GM23338 (cell line): ENCODE results near the gene SEMA5A. TPM values are rescaled to one million over a fixed set of nuclear protein-coding genes. Genes with fewer than 3 reads are reported as not detected.
A peak's percentile ranks its signal among the peaks of the same experiment; 100 is the strongest.

Experiments
- ATAC-seq: fragments of 200-7000 bp; cut with Tn5 transposase; 3 replicates; pipeline ENCODE4 v1.9.1; 2020
- DNase-seq: peaks from one replicate; pipeline ENCODE4 v3.0.0-alpha.2; 2015; ENCODE audit warnings: low spot score
- H2AFZ ChIP-seq: fragments of 200-600 bp; sonication (generic); 2 replicates; pipeline ENCODE4 v1.8.0; 2016; ENCODE audit warnings: antibody characterized with exemption, mild to moderate bottlenecking, moderate library complexity
- H3F3A ChIP-seq: fragments of 200-600 bp; sonication (generic); replicated peaks from 2 replicates; pipeline ENCODE4 v1.8.0; 2017; ENCODE audit warnings: antibody characterized with exemption, mixed run types, low read depth
- H3K27ac ChIP-seq: fragments of 200-600 bp; sonication (generic); 2 replicates; pipeline ENCODE4 v1.6.1; 2016; ENCODE audit warnings: low read depth
- H3K27me3 ChIP-seq: fragments of 200-600 bp; sonication (generic); 2 replicates; pipeline ENCODE4 v1.8.0; 2016; ENCODE audit warnings: mild to moderate bottlenecking, mixed run types, moderate library complexity; ENCODE audit not compliant: insufficient read depth
- H3K36me3 ChIP-seq: fragments of 200-600 bp; sonication (generic); 2 replicates; pipeline ENCODE4 v1.8.0; 2016; ENCODE audit warnings: mild to moderate bottlenecking; ENCODE audit not compliant: insufficient read depth
- H3K4me1 ChIP-seq: fragments of 200-600 bp; sonication (generic); 2 replicates; pipeline ENCODE4 v1.8.0; 2016; ENCODE audit warnings: mild to moderate bottlenecking, moderate library complexity; ENCODE audit not compliant: insufficient read depth
- H3K4me2 ChIP-seq: fragments of 200-600 bp; sonication (generic); 2 replicates; pipeline ENCODE4 v1.7.1; 2017; ENCODE audit warnings: mixed run types
- H3K4me3 ChIP-seq: fragments of 200-600 bp; sonication (generic); 2 replicates; pipeline ENCODE4 v1.6.1; 2016; ENCODE audit warnings: mixed run types
- H3K79me2 ChIP-seq: fragments of 200-600 bp; sonication (generic); replicated peaks from 2 replicates; pipeline ENCODE4 v1.8.0; 2017; ENCODE audit warnings: mild to moderate bottlenecking; ENCODE audit not compliant: insufficient read depth
- H3K9me2 ChIP-seq: fragments of 200-600 bp; sonication (generic); 2 replicates; pipeline ENCODE4 v1.8.0; 2017; ENCODE audit not compliant: insufficient read depth
- H4K20me1 ChIP-seq: fragments of 200-600 bp; sonication (generic); replicated peaks from 2 replicates; pipeline ENCODE4 v1.8.0; 2017; ENCODE audit warnings: mild to moderate bottlenecking; ENCODE audit not compliant: insufficient read depth
- H3K27ac Mint-ChIP-seq: 2 replicates; pipeline ENCODE4 v1.8.0; 2020; ENCODE audit warnings: inconsistent platforms, mild to moderate bottlenecking, moderate library complexity, mixed read lengths
- H3K27me3 Mint-ChIP-seq: 3 replicates; pipeline ENCODE4 v1.8.0; 2022; ENCODE audit warnings: low read depth, mild to moderate bottlenecking, moderate library complexity, mixed read lengths, inconsistent platforms; ENCODE audit not compliant: insufficient read depth, poor library complexity
- H3K36me3 Mint-ChIP-seq: 3 replicates; pipeline ENCODE4 v1.8.0; 2021; ENCODE audit warnings: low read depth, mild to moderate bottlenecking, inconsistent platforms, moderate library complexity, mixed read lengths
- H3K4me1 Mint-ChIP-seq: 3 replicates; pipeline ENCODE4 v1.8.0; 2020; ENCODE audit warnings: mild to moderate bottlenecking, inconsistent platforms, mixed read lengths
- H3K4me3 Mint-ChIP-seq: 3 replicates; pipeline ENCODE4 v1.8.0; 2021; ENCODE audit warnings: moderate library complexity, mild to moderate bottlenecking, inconsistent platforms, mixed read lengths
- H3K9me3 Mint-ChIP-seq: 3 replicates; pipeline ENCODE4 v1.8.0; 2020; ENCODE audit warnings: moderate library complexity, mild to moderate bottlenecking, inconsistent platforms, mixed read lengths
- CREB1 ChIP-seq: fragments of 250-450 bp; sonication (Bioruptor Pico); IDR thresholded peaks from 2 replicates; pipeline ENCODE4 v1.5.0; 2020; ENCODE audit warnings: low read depth, mild to moderate bottlenecking, moderate library complexity
- CTCF ChIP-seq, 2 experiments: fragments of 200-600 bp in 1 of 2; sonication (generic) in 1 of 2; conservative IDR thresholded peaks; 2 replicates each; pipeline versions ENCODE4 v1.5.1 to v1.6.1; 2016 to 2017; ENCODE audit warnings: antibody characterized with exemption in 2 of 2, low read depth in 2 of 2, mild to moderate bottlenecking in 2 of 2, moderate library complexity in 1 of 2
- JUNB ChIP-seq: IDR thresholded peaks from one replicate; pipeline ENCODE4 v1.6.1; 2016; ENCODE audit warnings: antibody characterized with exemption; ENCODE audit not compliant: unreplicated experiment
- NANOG ChIP-seq: IDR thresholded peaks from 2 replicates; pipeline ENCODE4 v1.6.1; 2016; ENCODE audit warnings: antibody characterized with exemption, borderline replicate concordance
- polyA plus RNA-seq: library from polyadenylated mRNA; unstranded; fragments of >200 nt; fragmentation: Nextera tagmentation; extraction: Ambion mirVana; gene quantifications from 2 replicates; pipeline ENCODE4 v1.2.1, GENCODE V29; 2016
- total RNA-seq: library from RNA; depleted of rRNA; stranded (reverse); fragments of >200 nt; shearing (Covaris generic); gene quantifications from 2 replicates; pipeline ENCODE4 v1.2.3, GENCODE V29; 2014

Gene SEMA5A
- total and polyA plus RNA-seq, 2 experiments from 2014 or later = 2.1 to 8.1 TPM

GRCh38 chr5:9499498-9499876, 46.4 kb downstream of the SEMA5A start:
- Mint-ChIP-seq H3K4me1 (peaks cover 25% of the 10 kb centered on the region), H3K27me3 (no peaks in the 10 kb centered on the region), H3K4me3 (no peak overlapping the region), H3K27ac (no peak overlapping the region), H3K9me3 (no peaks in the 10 kb centered on the region), H3K36me3 (no peaks in the 10 kb centered on the region)
- Histone ChIP-seq H3K36me3 (no peaks in the 10 kb centered on the region), H3K9me2 (no peaks in the 10 kb centered on the region), H3K27ac (no peak overlapping the region), H3K4me3 (no peak overlapping the region), H3K79me2 (no peaks in the 10 kb centered on the region), H3K4me1 (peaks cover 19% of the 10 kb centered on the region), H3K4me2 (no peak overlapping the region), H3F3A (no peaks in the 10 kb centered on the region), H4K20me1 (no peaks in the 10 kb centered on the region), H3K27me3 (no peaks in the 10 kb centered on the region), H2AFZ (no peak overlapping the region)
- DNase-seq (no peak), ATAC-seq (no peak)
- TF ChIP-seq JUNB = no peak

GRCh38 chr5:9498541-9499497, 47.1 kb downstream of the SEMA5A start:
- peaks cover 25% of the 10 kb centered on the region for H3K4me1 Mint-ChIP-seq
- H3K27ac Mint-ChIP-seq = peak overlapping the region; percentile 21; the same call in 1 of the 2 replicates
- no peaks in the 10 kb centered on the region for H3K9me3 Mint-ChIP-seq
- no peak overlapping the region for H2AFZ ChIP-seq
- no peak overlapping the region for H3K27ac ChIP-seq
- no peaks in the 10 kb centered on the region for H3F3A ChIP-seq
- peaks cover 19% of the 10 kb centered on the region for H3K4me1 ChIP-seq
- H3K4me3 Mint-ChIP-seq = no peak overlapping the region
- peak; percentile 96 for ATAC-seq
- no peaks in the 10 kb centered on the region for H4K20me1 ChIP-seq
- H3K27me3 ChIP-seq = no peaks in the 10 kb centered on the region
- no peaks in the 10 kb centered on the region for H3K9me2 ChIP-seq
- no peak overlapping the region for H3K4me3 ChIP-seq
- peak; percentile 82 for DNase-seq
- no peaks in the 10 kb centered on the region for H3K36me3 Mint-ChIP-seq
- no peaks in the 10 kb centered on the region for H3K36me3 ChIP-seq
- no peak overlapping the region for H3K4me2 ChIP-seq
- TF ChIP-seq CREB1 (no peak), CTCF (conservative IDR thresholded peaks at IDR 0.05; ENCODE audit: low read depth in 2 of 2) (peak; percentile 72 to 91)
- no peaks in the 10 kb centered on the region for H3K79me2 ChIP-seq
- no peaks in the 10 kb centered on the region for H3K27me3 Mint-ChIP-seq

- H3K4me2 ChIP-seq = 0 out of 2 replicates have a peak overlapping the region, but pooled peaks have one; percentile 55
- H3K9me3 Mint-ChIP-seq = no peaks in the 10 kb centered on the region
- H3K4me3 Mint-ChIP-seq = no peak overlapping the region
- no peaks in the 10 kb centered on the region for H3K36me3 ChIP-seq
- DNase-seq = no peak
- H3K27me3 ChIP-seq = no peaks in the 10 kb centered on the region
- H3K27ac Mint-ChIP-seq = no peak overlapping the region
- no peak for TF ChIP-seq NANOG
- H3K27ac ChIP-seq = no peak overlapping the region
- no peaks in the 10 kb centered on the region for H4K20me1 ChIP-seq
- no peaks in the 10 kb centered on the region for H3F3A ChIP-seq
- ATAC-seq = no peak
- no peaks in the 10 kb centered on the region for H3K36me3 Mint-ChIP-seq
- no peaks in the 10 kb centered on the region for H3K79me2 ChIP-seq
- no peak overlapping the region for H3K4me3 ChIP-seq
- H2AFZ ChIP-seq = no peak overlapping the region
- H3K27me3 Mint-ChIP-seq = no peaks in the 10 kb centered on the region
- peaks cover 25% of the 10 kb centered on the region for H3K4me1 Mint-ChIP-seq
- peaks cover 19% of the 10 kb centered on the region for H3K4me1 ChIP-seq
- H3K9me2 ChIP-seq = no peaks in the 10 kb centered on the region
These were observed 48.5 kb downstream of the SEMA5A start for GRCh38 chr5:9497347-9497746.
